Calu3 (cell line): ENCODE measurements around the gene ARPP19. TPM values are rescaled to one million over a fixed set of nuclear protein-coding genes. Genes with fewer than 3 reads are reported as not detected.
A peak's percentile ranks its signal among the peaks of the same experiment; 100 is the strongest.

Experiments
- BruUV-seq: library from RNA; stranded (reverse); fragments of 400-500 nt; replicated peaks from 2 replicates; lab custom pipeline; 2021; lab: Mats Ljungman, UMichigan
- CTCF ChIA-PET: fragments of 300-600 bp; sonication (Branson Sonifier 250); formaldehyde crosslinking; loops from one replicate; lab custom pipeline; 2022; ENCODE audit warnings: antibody characterized with exemption; lab: Charles Lee
- DNase-seq: peaks from one replicate; pipeline ENCODE4 v3.0.0; 2022
- H3K27ac Mint-ChIP-seq: one replicate; pipeline ENCODE4 v1.8.0; 2022; ENCODE audit warnings: mixed read lengths; ENCODE audit not compliant: unreplicated experiment
- H3K27me3 Mint-ChIP-seq: one replicate; pipeline ENCODE4 v1.8.0; 2022; ENCODE audit warnings: mixed read lengths; ENCODE audit not compliant: unreplicated experiment
- H3K36me3 Mint-ChIP-seq: one replicate; pipeline ENCODE4 v1.8.0; 2022; ENCODE audit warnings: mild to moderate bottlenecking, moderate library complexity, mixed read lengths; ENCODE audit not compliant: insufficient read depth, unreplicated experiment
- H3K4me1 Mint-ChIP-seq: one replicate; pipeline ENCODE4 v1.8.0; 2022; ENCODE audit warnings: mild to moderate bottlenecking, low read depth, mixed read lengths; ENCODE audit not compliant: unreplicated experiment
- H3K4me3 Mint-ChIP-seq: one replicate; pipeline ENCODE4 v1.8.0; 2022; ENCODE audit warnings: mild to moderate bottlenecking, low read depth, moderate library complexity, mixed read lengths; ENCODE audit not compliant: unreplicated experiment
- H3K9me3 Mint-ChIP-seq: one replicate; pipeline ENCODE4 v1.8.0; 2022; ENCODE audit warnings: low read depth, mixed read lengths; ENCODE audit not compliant: unreplicated experiment
- CTCF ChIP-seq: fragments of 200-600 bp; IDR thresholded peaks from one replicate; pipeline ENCODE4 v1.8.0; 2022; ENCODE audit warnings: antibody characterized with exemption; ENCODE audit not compliant: unreplicated experiment
- intact Hi-C: fragments of 100-400 bp; cut with micrococcal nuclease; formaldehyde crosslinking; loops from one replicate; pipeline ENCODE4 v1.10.0; 2022; ENCODE audit not compliant: unreplicated experiment
- total RNA-seq: library from RNA; stranded (reverse); gene quantifications from 2 replicates; pipeline ENCODE4 v1.2.3, GENCODE V29; 2022

The ARPP19 gene
- total RNA-seq, 1 experiment from 2014 or later, result 155 TPM

DNA sequence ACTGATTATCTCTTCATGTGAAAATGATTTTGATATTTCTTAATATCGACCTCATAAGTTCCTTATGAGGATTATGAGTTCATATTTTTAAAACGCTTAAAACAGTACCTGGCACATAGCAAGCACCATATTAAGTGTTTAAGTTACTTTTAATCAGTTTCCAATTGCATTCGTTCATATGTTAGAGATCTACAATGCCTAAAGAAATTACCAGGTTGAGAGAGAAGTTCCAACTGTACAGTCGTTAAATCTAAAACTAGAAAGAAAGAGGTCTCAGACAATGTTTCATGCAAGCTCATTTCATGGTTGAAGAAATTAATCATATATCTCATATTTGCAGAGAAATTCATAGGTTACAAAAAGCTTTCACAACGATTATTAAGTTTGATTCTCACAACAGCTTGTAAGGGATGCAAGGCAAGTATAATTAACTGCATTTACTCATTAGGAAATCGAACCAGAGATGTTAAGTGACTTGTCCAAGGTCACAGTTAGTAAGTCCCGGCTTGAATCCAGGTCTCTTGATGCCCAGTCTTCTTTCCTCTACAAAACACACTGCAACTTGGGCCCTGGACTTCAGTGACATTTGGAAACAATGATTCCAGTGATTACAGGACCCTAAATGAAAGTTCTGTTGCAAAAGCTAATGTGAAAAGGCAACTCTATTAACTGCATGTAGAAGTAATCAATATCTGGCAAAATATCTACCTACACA is 41.5 kb downstream of the ARPP19 start:
- Mint-ChIP-seq H3K4me3 (no peak overlapping the region), H3K4me1 (peaks cover 9% of the 10 kb centered on the region), H3K9me3 (no peaks in the 10 kb centered on the region), H3K36me3 (peaks cover 5% of the 10 kb centered on the region), H3K27ac (no peak overlapping the region), H3K27me3 (peaks cover 31% of the 10 kb centered on the region)
- BruUV-seq, result TSS peak; percentile 51
- DNase-seq, result no peak
- TF ChIP-seq CTCF, result no peak
- intact Hi-C loops, result loop anchor here (10.0 kb wide), 1 partner anchor 273 kb away; no protein-coding TSS in a partner anchor
- CTCF ChIA-PET, result interaction anchor here (0.7 kb wide), 1 partner anchor 1347 kb away, joined by 4 read pairs; no protein-coding TSS in a partner anchor

- Mint-ChIP-seq H3K27ac (no peak overlapping the region), H3K4me3 (no peak overlapping the region), H3K9me3 (no peaks in the 10 kb centered on the region), H3K4me1 (peaks cover under 1% of the 10 kb centered on the region), H3K27me3 (peaks cover 3% of the 10 kb centered on the region), H3K36me3 (peaks cover 5% of the 10 kb centered on the region)
- TF ChIP-seq CTCF, result no peak
- no peak for DNase-seq
- BruUV-seq, result no TSS peak
- intact Hi-C loops, result loop anchor here (10.0 kb wide), 1 partner anchor 270 kb away; no protein-coding TSS in a partner anchor
- CTCF ChIA-PET, result interaction anchor here (0.6 kb wide), 1 partner anchor 1035 kb away, joined by 3 read pairs; no protein-coding TSS in a partner anchor
Observed at GRCh38 chr15:52524223-52525136, 44.4 kb downstream of the ARPP19 start.

GRCh38 chr15:52523647-52524046 is 45.2 kb downstream of the ARPP19 start:
- H3K9me3 Mint-ChIP-seq, result no peaks in the 10 kb centered on the region
- BruUV-seq, result no TSS peak
- H3K27ac Mint-ChIP-seq, result no peak overlapping the region
- no peak for TF ChIP-seq CTCF
- H3K4me3 Mint-ChIP-seq, result no peak overlapping the region
- H3K4me1 Mint-ChIP-seq, result no peaks in the 10 kb centered on the region
- CTCF ChIA-PET, result no interaction called here
- intact Hi-C loops, result loop anchor here (10.0 kb wide), 1 partner anchor 269 kb away; no protein-coding TSS in a partner anchor
- peaks cover 5% of the 10 kb centered on the region for H3K36me3 Mint-ChIP-seq
- H3K27me3 Mint-ChIP-seq, result no peaks in the 10 kb centered on the region
- no peak for DNase-seq

- TF ChIP-seq CTCF, result no peak
- Mint-ChIP-seq H3K4me1 (no peaks in the 10 kb centered on the region), H3K4me3 (no peak overlapping the region), H3K9me3 (no peaks in the 10 kb centered on the region), H3K27me3 (no peaks in the 10 kb centered on the region), H3K27ac (no peak overlapping the region), H3K36me3 (peaks cover 4% of the 10 kb centered on the region)
- DNase-seq, result no peak
- BruUV-seq, result no TSS peak
- intact Hi-C loops, result loop anchor here (10.0 kb wide), 1 partner anchor 268 kb away; no protein-coding TSS in a partner anchor
- CTCF ChIA-PET, result no interaction called here
Observed at GRCh38 chr15:52523192-52523591, 45.6 kb downstream of the ARPP19 start.
